ENCODE measurements around the gene IFIT2.
"Not testable (repeated sequence)": the region's sequence is repeated elsewhere in the genome, so short reads cannot be mapped to it uniquely, and the experiment has no call there.

Gene IFIT2

DNA sequence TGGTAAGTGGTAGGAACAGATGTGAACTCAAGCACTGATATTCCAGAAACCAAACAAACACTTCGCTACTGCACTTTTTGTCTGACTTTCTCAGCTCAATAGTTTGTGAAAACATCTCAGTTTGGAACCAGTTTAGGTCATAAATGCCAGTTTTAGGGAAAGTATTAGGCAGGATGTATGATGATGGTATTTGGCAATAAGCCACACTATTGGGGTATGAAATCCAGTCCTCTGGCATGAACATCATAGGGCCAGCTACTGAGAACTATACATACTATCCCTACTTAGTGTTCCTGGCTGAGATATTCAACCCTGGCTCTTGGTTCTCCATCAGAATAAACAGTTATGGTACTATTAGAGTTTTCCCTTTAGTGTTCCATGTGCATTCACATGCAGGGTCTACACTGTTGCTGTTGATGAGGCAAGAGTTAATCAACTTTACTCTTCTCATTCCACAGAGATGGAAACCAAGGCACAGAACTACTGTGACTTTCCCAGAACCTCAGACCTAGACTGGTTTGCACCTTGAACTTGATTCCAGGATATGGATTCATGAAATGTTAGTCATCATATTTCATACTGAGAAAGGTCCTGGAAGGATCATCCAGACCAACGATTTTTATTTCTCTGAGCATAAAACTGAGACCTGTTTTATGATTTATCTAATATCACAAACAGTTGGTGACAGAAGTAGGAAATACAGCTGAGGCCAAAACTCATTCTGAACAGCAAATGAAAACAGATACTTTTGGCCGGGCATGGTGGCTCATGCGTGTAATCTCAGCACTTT lies 20.0 kb upstream of the IFIT2 start:
- no peak for DNase-seq

DNA sequence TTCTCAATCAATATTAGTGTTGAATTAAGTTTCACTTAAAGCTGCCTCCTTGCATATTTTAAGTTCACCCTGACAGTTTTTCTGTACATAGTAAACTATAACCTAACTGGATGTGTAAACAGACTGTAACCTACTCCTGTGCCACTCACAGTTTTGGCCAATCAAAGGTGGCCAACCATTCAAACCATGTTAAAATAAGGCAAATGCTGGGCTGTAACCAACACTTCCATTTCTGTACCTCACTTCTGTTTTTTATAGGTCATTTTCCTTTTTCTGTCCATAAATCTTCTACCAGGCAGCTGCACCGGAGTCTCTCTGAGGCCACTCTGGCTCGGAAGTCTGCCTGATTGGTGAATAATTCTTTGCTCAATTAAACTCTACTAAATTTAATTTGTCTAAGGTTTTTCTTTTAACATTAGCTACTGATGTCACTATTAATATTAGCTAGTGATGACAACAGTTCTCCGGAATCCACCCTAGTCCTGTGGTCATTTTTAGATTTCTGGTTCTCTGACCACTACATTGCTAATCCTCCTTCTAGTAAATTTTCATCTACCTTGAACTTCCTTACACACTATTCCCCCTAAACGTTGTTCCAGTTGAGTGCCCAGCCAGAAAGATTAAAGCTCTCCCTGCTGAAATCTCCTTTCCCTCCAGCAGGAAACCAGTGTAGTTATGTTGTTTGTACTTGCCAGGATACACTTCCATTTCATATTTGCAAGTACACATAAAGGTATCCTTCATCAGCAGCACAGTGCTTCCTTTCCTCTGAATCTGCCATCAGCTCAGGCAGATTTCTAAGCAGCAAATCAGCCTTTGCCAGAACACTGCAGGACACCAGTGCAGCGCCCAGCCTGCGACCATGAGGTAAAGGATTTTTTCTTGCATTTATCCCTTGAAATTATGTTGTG lies 18.6 kb upstream of the IFIT2 start:
- no peak for DNase-seq

DNA sequence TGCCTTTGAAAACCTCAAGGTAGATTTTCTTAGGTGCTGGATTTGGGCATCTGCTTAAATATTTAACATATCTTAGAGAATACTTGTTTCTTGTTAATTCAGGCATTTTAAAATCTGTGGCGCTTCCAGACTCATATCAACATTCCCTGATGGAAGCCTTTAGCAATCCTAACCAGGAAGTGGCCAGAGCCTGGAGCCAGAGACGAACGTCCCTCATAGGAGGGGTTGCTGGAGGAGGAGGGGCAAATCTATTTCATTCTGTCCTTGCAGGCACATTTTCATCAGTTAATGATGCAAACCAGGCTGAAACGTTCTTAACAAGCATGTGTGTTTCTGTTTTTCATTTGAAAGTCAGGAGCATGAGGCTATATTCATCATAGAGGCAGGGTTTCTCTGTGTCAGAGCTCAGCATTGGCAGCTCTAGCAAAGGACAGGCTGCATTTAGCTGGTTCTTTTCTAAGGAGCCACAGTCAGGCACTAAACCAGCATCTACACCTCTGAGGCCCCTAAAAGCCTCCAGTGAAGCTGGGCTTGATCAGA lies 17.8 kb upstream of the IFIT2 start:
- DNase-seq = no peak

DNA sequence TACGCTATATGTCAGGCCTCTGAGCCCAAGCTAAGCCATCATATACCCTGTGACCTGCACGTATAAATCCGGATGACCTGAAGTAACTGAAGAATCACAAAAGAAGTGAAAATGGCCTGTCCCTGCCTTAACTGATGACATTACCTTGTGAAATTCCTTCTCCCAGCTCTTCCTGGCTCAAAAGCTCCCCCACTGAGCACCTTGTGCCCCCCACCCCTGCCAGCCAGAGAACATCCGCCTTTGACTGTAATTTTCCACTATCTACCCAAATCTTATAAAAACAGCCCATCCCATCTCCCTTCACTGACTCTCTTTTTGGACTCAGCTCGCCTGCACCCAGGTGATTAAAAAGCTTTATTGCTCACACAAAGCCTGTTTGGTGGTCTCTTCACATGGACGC lies 17.1 kb upstream of the IFIT2 start:
- not testable (repeated sequence) for DNase-seq

DNA sequence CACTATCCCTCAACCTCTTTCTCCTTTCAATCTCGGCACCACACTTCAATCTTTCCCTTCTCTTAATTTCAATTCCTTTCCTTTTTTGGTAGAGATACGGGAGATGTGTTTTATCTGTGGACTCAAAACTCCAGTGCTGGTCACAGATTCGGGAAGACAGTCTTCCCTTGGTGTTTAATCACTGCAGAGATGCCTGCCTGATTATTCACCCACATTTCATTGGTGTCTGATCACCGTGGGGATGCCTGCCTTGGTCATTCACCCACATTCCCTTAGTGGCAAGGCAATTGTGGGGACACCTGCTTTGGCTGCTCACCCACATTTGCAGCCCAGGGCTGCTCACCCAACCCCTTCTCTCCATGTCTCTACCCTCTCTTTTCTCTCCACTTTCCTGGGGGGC lies 16.5 kb upstream of the IFIT2 start:
- DNase-seq = not testable (repeated sequence)

DNA sequence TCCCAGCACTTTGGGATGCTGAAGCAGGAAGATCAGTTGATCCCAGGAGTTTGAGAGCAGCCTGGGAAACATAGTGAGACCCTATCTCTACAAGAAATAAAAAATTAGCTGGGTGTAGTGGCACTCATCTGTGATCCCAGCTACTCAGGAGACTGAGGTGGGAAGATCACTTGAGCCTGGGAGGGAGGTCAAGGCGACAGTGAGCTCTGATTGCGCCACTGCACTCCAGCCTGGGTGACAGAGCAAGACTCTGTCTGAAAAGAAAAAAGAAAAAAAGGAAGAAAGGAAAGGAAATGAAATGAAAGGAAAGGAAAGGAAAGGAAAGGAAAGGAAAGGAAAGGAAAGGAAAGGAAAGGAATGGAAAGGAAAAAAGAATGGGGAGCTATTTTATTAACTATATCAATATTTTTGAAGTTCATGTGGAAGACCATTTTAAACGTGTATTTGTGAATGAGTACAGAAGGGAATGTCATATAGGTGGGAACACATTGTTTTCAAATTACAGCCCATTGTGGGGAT lies 7.1 kb upstream of the IFIT2 start:
- DNase-seq = no peak

DNA sequence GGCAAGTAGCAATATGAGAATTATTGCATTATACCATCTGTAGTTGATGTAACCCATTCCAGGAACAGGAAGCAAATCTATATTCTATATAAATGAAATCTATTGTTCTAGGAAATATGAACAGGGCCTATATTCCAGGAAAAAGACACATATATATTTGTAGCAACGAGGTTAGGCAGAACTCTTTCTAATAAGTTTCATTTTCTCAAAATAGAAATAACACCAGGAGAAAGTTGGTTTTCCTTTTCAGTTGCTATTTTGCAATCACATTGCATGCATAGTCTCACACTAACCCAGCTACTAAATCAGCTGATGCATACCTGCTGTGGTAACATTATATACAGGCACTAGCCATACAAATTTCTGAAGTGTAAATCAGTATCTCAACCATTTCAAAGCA lies 6.2 kb upstream of the IFIT2 start:
- no peak for DNase-seq

DNA sequence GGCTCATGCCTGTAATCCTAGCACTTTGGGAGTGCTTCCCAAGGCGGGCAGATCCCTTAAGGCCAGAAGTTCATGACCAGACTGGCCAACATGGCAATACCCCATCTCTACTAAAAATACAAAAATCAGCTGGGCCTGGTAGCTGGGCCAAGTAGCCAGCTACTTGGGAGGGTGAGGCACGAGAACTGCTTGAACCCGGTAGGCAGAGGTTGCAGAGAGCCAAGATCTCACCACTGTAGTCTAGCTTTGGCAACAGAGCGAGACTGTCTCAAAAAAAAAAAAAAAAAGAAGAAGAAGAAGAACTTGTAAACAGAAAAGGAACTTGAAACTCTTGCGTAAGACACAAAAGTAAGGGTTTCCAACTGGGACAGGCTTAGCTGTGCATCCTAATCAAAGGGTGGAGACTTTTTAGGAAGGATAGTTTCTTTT lies 5.6 kb upstream of the IFIT2 start:
- DNase-seq = no peak

DNA sequence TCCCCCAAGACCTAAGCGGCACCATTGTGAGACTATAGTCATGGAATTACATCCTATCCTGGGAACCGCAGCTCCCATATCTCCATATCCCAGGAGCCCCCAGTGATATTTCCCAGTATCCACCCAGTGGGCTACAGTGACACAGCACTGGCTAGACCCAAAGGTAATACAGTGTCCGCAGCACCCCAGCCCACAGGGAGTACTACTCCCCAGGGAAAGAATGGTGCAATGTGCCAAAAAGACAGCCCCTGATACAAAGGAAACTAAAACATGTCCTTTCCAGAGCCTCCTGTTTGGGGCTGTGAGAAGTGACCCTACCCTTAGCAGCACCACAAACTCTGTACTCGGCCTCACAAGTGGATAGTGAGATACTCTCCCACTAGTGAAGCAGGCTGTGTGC lies 4.5 kb upstream of the IFIT2 start:
- DNase-seq = no peak

DNA sequence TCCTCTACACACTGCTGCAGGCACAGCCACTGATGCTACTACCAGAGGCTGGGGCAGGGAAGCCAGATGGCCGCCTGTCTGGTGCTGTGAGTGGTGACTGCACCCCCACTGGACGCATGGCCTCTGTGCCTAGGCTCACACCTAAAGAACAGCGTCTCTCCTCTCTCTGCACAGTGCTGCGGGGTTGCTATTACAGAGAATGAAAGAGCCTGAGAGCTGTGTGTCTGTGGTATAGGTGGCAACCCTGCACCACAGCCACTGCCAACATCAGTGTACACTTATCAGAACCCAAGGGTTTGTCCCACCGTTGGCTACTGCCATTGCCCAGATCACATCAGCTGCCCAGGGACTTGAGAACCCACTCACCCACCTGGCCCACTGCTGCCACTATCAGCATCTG lies 4.1 kb upstream of the IFIT2 start:
- DNase-seq = no peak

DNA sequence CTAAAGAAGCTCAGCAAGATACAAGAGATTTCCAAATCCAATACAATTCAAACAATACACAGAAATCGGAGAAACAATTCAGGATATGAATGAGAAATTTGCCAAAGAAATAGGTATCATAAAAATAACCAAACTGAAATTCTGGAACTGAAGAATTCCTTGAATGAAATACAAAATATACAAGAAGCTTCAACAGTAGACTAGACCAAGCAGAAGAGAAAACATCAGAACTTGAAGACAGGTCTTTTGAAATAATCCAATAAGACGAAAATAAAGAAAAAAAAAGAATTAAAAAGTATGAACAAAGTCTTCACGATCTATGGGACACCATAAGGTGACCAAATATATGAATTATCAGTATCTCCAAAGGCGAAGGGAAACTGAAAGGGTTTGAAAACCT lies 2.8 kb upstream of the IFIT2 start:
- DNase-seq = no peak

DNA sequence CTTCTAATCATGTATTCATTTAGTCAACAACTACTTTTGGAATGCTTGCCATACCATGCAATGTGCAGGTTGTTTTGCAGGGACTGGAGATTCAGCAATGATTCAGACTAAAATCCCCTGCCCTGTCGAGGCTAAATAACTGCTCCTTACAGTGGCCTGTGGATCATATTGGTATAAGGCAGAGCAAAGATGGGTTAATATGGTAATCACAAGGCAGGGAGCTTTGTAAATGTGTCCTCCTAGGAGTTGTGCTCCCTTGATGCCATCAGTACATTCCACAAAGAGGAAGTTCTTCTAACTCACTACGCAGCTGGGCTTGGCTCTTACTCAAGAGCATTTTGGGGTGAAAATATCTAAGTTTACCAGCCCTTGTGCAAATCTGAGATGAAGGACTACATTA lies 614 bp upstream of the IFIT2 start:
- no peak for DNase-seq

DNA sequence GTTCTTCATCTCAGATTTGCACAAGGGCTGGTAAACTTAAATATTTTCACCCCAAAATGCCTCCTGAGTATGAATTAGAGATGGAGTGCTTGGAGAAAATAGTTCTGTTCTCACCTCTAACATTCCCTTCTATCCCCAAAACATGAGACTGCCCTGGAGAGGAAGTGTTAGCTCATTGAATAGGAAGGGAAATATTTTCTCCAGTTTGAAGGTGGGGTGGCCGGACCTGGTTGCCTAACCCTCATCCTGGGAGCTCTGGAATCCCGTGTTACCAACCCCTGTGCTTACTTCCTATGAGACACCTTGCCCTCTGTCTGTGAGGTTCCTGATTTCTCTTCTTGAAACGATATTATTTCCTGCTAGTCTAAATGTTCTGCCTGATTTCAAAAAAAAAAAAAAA lies 779 bp downstream of the IFIT2 start:
- no peak for DNase-seq

DNA sequence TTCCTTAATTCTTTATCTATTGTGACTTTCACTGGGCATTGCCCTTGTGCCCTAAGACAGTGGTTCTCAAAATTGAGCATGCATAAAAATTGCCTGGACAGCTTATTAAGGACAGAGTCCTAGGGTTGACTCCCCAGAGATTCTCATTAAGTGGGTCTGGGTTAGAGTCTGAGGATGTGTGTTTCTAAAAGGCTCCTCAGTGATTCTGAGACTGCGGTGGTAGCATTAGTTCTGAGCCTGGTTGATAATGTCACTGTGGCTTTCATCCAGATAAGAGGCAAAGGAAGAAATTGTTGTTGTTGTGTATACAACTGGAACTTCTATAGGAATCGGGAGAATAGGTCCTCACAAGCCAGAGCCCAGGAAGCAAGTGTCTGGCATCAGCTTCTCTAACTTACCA lies 1.3 kb downstream of the IFIT2 start:
- DNase-seq = no peak

DNA sequence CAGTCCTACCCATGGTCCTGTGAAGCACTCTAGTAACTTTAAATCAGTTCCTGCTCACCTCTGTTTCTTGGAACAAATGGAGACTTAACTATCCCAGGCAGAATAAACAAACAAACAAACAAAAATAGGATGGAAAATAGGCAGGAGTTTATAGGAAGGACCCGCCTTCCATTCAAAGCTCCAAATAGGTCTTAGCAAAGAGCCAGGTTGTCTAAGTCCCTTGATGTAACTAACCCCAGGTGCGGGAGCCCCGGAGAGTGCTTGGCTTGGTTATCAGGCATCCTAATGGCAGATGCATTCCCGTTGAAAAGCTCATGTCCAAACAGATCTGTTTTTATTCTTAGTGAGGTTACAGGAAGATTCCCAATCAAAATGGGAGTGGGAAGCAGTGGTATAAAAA lies 2.2 kb downstream of the IFIT2 start:
- DNase-seq = no peak

DNA sequence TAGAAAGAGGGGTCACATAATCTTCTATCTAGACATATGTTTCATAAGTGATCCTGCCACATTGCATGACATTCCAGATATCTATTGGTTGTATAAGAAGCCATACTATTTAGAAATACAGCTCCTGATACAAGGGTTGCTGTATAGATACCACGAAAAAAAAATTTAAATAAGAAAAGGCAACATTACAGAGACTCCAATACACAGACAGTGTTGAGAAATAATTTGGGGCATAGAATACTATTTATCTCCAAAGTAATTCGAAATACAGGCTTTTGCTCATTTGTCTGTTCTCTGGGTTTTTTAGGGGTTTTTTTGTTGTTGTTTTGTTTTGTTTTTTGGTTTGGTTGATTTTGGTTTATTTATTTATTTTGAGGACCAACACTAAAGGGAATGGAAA lies 2.6 kb downstream of the IFIT2 start:
- DNase-seq = no peak

DNA sequence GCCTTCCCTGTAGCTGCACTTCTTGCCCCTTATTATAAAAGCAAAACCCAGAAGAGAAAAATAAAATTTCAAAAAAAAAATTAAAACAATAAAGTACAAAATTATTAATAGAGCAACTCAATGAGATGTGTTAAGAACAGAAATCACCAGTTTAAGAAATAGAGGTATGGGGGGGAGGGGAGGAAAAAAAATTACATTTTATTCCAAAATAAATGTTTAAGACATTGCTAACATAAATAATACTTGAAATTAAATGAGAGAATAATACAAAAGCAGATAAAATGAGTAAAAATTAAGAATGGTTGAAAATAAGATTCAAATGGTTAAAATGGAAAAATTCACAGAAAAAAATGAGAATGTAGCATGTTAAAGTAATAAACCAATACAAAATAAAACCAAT lies 3.1 kb downstream of the IFIT2 start:
- no peak for DNase-seq

DNA sequence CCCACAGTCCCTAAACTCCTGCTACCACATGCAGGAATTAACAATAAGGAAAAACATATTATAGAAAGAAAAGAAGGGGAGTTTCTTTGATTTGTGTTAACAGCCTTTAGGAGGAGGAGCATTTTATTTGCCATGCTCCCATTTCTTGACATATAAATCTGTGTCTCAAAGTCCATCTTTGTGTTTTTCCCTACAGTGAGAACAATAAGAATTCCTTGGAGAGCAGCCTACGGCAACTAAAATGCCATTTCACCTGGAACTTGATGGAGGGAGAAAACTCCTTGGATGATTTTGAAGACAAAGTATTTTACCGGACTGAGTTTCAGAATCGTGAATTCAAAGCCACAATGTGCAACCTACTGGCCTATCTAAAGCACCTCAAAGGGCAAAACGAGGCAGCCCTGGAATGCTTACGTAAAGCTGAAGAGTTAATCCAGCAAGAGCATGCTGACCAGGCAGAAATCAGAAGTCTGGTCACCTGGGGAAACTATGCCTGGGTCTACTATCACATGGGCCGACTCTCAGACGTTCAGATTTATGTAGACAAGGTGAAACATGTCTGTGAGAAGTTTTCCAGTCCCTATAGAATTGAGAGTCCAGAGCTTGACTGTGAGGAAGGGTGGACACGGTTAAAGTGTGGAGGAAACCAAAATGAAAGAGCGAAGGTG lies 4.1 kb downstream of the IFIT2 start:
- DNase-seq = no peak

DNA sequence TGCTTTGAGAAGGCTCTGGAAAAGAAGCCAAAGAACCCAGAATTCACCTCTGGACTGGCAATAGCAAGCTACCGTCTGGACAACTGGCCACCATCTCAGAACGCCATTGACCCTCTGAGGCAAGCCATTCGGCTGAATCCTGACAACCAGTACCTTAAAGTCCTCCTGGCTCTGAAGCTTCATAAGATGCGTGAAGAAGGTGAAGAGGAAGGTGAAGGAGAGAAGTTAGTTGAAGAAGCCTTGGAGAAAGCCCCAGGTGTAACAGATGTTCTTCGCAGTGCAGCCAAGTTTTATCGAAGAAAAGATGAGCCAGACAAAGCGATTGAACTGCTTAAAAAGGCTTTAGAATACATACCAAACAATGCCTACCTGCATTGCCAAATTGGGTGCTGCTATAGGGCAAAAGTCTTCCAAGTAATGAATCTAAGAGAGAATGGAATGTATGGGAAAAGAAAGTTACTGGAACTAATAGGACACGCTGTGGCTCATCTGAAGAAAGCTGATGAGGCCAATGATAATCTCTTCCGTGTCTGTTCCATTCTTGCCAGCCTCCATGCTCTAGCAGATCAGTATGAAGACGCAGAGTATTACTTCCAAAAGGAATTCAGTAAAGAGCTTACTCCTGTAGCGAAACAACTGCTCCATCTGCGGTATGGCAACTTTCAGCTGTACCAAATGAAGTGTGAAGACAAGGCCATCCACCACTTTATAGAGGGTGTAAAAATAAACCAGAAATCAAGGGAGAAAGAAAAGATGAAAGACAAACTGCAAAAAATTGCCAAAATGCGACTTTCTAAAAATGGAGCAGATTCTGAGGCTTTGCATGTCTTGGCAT lies 4.8 kb downstream of the IFIT2 start:
- no peak for DNase-seq

DNA sequence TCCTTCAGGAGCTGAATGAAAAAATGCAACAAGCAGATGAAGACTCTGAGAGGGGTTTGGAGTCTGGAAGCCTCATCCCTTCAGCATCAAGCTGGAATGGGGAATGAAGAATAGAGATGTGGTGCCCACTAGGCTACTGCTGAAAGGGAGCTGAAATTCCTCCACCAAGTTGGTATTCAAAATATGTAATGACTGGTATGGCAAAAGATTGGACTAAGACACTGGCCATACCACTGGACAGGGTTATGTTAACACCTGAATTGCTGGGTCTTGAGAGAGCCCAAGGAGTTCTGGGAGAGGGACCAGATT lies 5.4 kb downstream of the IFIT2 start:
- no peak for DNase-seq

DNA sequence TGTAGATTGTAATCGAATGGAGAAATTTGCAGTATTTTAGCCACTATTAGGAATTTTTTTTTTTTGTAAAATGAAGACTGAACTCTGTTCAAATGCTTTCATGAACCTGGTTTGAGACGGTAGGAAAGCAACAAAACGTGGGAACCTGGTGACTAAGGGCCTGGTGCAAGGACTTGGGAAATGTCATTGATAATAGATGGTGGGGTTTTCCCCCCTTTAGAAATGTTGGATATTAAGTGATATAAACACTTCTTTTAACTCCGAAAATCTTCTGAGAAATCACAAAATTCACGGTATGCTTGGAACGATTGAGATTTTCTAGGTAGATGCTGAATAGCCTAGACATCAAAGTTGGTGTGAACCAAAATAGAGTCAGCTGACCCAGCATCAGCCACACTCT lies 6.4 kb downstream of the IFIT2 start:
- DNase-seq = no peak

DNA sequence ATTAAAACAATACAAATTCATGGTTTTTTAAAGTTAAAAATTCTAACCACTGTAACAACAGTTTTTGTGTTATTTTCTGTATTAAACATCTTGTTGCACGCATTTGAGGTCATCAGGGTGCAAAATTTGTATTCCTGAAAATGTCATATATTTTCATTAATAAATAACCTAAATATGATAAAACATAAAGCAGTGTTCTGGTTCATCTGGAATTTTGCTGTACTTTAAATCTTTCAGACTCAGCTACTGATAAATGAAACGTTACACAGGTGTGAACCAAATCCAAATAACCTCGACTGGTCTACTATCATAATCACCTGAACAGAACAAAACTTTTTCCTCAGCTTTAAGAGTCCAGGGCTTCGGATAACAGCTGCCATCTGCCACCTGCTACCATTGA lies 6.9 kb downstream of the IFIT2 start:
- DNase-seq = no peak
